CD1c-positive myeloid dendritic cell (primary cell): Measurements from ENCODE around the gene CPLANE1.
"Not testable (repeated sequence)": the region's sequence is repeated elsewhere in the genome, so short reads cannot be mapped to it uniquely, and the experiment has no call there.

Experiments used
- DNase-seq: peaks from one replicate; pipeline ENCODE4 v3.0.0-alpha.2; 2016; ENCODE audit errors: extremely low spot score

Gene CPLANE1

GRCh38 chr5:37121465-37121864, 127.7 kb downstream of the CPLANE1 start:
- DNase-seq: no peak

DNA sequence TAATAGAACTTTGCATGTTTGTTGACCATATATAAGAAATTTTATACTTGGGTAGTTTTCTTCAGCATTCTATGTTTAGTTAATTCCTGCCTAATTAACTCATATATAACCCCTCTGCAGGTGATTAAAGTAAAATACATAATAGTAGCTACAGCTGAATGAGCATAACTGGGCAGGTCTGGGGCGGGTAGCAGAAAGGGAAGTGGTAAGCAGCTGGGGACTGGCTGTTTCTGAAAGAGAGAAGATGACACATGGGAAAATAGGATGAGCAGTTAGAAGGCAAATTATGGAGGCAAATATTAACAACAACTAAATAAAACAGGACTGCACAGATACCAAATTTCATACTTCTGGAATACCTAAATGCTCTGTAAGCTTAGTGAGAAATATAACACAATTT, 128.1 kb downstream of the CPLANE1 start:
- no peak for DNase-seq

DNA sequence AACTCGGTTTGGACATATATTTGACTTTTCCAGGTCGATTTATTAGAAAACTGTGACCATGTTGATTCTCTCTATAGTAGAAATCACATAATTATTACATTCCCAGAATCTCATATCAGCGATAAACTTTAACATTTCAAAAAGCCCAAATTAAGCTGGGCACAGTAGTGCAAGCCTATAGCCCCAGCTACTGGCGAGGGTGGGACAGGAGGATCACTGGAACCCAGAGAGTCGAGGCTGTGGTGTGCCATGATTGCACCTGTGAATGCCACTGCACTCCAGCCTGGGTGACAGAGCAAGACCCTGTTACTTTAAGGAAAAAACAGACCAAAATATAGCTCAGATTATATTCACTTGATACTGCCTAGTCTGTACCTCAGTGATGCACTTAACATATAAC, 128.9 kb downstream of the CPLANE1 start:
- DNase-seq: no peak

- DNase-seq: no peak
These were observed 132.8 kb downstream of the CPLANE1 start for GRCh38 chr5:37116359-37116758.

DNA sequence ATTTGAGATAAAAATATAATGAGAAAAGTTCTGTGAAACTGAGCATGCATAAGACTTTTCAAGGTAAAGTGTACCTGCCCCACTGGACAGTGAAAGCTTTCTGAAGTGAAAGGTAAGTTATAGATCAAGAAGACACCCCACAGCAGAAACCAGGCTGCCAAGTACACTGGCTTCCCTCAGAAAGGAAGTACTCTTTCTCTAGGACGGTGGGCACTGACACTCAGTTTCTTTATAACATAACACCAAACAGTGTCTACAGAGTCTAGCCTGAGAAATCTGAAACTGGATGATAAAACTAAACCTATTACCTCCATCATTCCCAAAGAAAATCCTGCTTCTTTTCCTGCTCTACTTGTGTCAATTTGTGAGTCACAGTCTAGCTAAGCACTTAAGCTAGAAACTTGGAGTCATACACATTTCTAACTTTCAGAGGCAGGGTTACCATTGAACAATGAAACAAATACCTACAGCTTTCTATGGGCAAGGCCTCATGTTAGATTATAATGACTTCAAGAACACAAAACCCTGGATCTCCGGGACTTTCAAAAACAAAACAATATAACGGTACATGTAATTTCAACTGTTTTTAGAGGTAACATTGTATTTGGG, 136.7 kb downstream of the CPLANE1 start:
- no peak for DNase-seq

DNA sequence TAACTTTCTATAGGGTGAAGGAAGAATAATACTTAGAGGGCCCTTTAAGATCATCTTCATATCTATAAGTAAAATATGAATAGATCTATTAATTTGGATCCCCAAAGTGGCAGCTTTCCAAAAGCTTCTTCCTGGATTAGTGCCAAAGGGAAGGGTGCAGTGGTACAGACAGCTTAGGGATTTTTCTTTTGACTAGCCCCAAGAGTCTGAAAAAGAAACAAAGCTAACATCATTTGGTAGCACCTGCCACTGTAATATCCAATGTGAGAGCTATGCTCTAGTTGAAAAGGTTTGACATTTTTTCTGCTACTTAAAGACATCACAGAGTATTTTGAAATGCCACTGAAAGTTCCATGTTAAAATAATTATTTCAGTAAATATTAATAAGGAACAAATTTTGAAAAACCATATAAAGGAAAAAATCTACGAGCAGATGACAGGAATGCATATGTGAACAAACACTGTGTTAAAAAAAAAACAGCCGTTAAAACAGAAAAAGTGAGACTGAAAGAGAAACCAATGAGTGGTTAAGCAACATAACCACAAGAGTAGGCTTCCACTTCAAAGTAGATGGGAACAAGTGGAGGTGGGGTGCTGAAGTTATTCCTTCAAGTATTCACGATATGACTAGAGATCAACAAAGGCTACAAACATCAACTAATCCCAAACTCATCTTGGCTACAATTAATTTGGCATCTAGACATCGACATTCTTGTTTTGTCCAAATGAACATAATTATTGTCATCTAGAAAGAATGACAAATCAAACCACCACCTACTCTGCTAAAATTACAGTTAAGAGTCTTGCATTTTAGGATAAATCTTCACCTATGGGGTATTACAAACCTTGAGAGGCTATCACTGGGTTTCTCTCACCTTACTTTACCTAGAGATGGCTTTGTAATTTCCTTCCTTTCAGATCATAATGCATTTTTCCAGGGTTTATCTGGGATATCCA, 137.5 kb downstream of the CPLANE1 start:
- DNase-seq: peak; percentile 26

DNA sequence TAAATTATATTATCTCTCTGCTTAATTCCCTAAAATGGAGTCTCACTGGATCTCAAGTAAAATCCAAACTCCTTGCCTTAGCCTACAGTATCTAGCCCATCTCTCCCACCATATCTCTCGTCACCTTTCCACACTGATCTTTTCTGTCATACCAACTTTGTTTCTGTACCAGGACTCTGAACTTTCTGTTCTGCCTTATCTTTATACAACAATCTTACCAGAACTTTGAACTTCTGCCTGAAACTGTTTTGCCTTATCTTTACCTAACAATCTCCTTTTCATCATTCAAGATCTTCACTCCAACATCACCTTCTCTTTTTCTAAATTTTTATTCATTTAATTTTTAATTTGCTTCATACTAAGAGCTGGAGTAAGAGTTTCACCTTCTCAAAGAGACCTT, 139.0 kb downstream of the CPLANE1 start:
- DNase-seq: no peak

DNA sequence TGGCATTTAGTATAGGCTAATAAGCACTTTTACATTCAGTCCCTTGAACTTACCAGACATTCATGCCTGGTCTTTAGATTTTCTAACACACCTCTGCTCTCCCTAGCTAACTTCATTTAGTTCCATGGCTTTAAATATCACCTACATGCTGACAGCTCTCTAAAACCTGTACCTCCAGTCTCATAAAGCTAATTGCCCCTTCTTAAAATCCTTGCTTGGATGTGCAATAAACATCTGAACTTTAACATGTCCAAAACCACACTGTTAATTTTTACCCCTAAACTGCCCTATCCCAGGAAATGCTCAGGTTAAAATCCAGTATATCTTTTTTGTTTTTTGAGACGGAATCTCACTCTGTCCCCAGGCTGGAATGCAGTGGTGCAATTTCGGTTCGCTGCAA, 139.8 kb downstream of the CPLANE1 start:
- DNase-seq: no peak

- DNase-seq: no peak
These were observed 145.9 kb downstream of the CPLANE1 start for GRCh38 chr5:37103302-37103701.

- DNase-seq: not testable (repeated sequence)
These were observed 149.9 kb downstream of the CPLANE1 start for GRCh38 chr5:37099267-37099666.

DNA sequence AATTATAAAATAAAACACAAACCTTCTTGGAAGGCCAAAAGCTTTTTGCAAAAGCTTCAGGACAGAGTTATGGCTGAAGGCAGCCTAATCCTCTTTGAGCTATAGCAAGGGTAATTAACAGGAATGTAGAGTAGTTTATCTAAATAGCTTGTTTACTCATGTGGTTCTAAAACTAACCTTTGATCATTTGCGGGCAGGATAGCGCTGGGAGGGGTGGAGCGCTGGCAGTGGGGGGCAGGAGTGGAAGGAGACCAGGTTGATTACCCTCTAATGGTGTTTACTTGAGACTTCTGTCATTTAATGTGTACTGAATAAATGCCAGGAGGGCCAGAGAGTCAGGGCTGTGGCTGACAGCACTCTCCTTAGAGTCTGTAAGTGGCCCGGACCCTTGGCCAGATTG, 155.4 kb downstream of the CPLANE1 start:
- not testable (repeated sequence) for DNase-seq

DNA sequence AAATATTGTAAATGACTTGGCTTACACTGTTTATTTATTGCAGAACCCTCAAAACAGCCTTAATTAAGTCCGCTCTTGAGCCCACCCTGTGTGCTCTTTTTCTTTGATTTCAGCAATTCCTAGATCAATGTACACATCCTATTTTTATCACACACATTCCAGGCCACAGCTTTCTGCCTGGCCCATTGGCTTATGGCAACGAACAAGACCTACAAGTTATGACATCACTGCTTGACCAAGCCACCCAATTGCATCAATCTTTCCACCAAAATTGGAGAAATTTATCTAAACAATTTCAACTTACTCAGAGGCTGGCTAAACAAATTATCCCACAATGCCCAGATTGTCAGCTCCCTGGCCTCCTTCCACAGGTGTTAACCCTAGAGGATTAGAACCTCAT, 158.4 kb downstream of the CPLANE1 start:
- DNase-seq: no peak

GRCh38 chr5:37090123-37090726, 159.0 kb downstream of the CPLANE1 start:
- no peak for DNase-seq

DNA sequence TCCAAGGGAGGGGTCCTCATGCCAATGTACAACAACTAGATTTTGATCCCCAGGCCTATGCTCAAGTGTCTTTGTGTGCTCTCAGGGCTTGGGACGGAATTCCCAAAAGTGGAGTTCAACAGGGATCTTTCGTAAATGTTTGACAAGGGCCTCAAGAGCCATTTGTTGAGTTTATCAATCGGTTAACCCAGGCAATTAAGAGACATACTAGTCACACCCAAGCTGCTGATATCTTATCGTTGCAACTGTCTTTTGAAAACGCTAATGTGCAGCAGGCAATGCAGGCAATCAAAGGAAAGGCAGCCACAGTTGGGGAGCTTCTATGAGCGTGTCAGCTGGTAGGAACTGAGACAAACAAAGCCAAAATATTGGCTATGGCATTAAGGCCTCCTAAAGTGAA, 161.2 kb downstream of the CPLANE1 start:
- DNase-seq: no peak

DNA sequence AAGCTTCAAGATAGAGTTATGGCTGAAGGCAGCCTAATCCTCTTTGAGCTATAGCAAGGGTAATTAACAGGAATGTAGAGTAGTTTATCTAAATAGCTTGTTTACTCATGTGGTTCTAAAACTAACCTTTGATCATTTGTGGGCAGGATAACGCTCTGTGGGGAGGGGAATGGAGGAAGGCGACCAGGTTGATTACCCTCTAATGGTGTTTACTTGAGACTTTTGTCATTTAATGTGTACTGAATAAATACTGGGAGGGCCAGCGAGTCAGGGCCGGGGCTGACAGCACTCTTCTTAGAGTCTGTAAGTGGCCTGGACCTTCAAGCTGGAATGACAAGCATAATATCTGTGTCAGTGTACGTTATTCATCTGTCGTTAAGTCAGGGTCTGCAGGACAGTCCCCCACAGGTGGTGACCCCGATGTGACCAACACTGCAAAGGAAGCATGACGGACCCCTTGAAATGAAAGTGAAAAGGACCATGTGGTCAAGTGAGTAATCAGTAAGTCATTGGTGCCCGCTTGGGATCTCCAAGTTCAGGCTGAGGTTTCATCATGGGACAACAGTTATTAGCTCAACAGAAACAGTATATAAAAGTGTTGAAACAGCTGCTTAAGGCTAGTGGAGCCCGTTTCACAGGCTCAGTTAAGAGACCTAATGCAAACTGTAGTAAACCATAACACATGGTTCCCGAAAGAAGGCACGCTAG, 162.6 kb downstream of the CPLANE1 start:
- no peak for DNase-seq

DNA sequence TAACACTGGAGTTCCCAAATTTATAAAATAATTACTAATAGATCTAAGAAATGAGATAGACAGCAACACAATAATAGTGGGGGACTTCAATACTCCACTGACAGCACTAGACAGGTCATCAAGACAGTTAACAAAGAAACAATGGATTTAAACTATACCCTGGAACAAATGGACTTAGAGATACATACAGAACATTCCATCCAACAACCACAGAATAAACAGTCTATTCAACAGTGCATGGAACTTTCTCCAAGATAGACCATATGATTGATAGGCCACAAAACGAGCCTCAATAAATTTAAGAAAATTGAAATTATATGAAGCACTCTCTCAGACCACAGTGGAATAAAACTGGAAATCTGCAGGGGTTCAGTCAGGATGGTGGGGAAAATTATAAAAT, 163.2 kb downstream of the CPLANE1 start:
- not testable (repeated sequence) for DNase-seq

GRCh38 chr5:37082977-37083376, 166.2 kb downstream of the CPLANE1 start:
- not testable (repeated sequence) for DNase-seq

DNA sequence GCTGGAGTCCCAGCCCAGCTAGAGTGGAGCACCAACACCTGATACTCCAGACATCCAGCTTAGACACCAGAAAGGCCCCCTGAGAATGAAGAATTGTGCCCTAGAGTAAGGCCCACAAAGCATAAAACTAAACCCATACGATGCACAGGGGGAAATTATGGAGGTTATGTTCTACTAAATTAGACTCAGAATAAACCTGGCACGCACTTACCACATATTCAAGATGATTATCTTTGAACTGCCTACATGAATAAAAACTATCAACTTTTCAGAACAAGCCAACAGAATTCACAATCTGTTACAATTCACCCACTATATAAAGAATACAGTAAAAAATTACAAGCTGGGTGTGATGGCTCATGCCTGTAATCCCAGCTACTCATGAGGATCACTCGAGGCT, 168.5 kb downstream of the CPLANE1 start:
- DNase-seq: no peak

DNA sequence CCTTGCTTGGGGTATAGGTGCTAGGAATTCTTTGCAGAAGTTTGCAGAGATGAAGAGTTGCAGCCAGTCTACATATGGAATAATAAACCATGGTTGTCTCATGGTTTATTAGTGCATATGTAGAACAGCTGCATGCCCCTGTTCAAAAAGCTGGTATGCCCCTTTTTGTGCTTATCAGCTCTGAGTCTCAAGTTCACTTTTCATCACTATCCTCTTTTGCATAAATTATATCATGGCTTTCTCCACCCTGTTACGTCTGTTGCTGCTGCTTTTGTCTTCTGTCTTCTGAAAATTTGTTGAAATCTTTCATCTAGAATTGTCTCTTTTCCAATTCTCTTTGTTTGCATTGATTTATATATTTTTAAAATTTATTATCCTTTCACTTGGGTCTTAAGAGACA, 172.0 kb downstream of the CPLANE1 start:
- no peak for DNase-seq

DNA sequence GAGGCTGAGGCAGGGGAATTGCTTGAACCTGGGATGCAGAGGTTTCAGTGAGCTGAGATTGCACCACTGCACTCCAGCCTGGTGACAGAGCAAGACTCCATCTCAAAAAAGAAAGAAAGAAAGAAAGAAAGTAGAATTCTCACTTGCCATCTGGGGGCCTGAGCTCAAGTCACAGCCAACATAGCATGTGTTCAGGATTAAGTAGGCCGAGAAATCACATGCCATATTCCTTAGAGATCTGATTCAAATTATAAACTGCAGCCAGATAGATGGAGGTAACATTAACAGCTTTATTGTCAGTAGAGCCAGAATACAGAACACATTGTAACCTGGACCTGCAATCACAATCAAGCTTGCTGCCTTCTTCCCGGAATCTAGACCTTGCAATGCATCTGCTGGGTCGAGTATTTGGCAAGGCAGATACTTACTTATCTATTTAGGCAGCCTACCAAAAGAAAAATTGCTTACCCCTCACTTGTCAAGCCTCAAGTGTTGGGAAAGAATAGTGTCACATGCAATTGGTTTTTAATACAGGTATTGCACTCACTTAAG, 173.7 kb downstream of the CPLANE1 start:
- DNase-seq: no peak

GRCh38 chr5:37071901-37072581, 177.1 kb downstream of the CPLANE1 start:
- DNase-seq: no peak
